Liver (tissue), 9 donors: ENCODE data around the gene DOCK1. TPM values are rescaled to one million over a fixed set of nuclear protein-coding genes. Genes with fewer than 3 reads are reported as not detected.

Experiments
- DNase-seq: peaks from one replicate; pipeline ENCODE4 v3.0.0-alpha.2; 2017; ENCODE audit warnings: low spot score
- H3K27ac ChIP-seq, 2 donors: one replicate each; pipeline ENCODE4 v1.7.0; 2013; ENCODE audit warnings: inconsistent platforms in 2 of 2, low read length in 2 of 2, control low read depth in 1 of 2, low read depth in 1 of 2, mild to moderate bottlenecking in 1 of 2
- H3K27me3 ChIP-seq, 4 donors: one replicate each; pipeline versions ENCODE4 v1.6.1 to v1.7.0; 2013; ENCODE audit warnings: low read length in 3 of 4, inconsistent platforms in 1 of 4, mild to moderate bottlenecking in 1 of 4, moderate library complexity in 1 of 4; ENCODE audit not compliant: control insufficient read depth in 4 of 4, insufficient read depth in 4 of 4
- H3K36me3 ChIP-seq, 4 donors: one replicate each; pipeline versions ENCODE4 v1.6.1 to v1.7.0; 2013; ENCODE audit warnings: low read length in 3 of 4, mild to moderate bottlenecking in 3 of 4, low read depth in 1 of 4, moderate library complexity in 1 of 4; ENCODE audit not compliant: control insufficient read depth in 4 of 4, insufficient read depth in 3 of 4
- H3K4me1 ChIP-seq, 4 donors: one replicate each; pipeline versions ENCODE4 v1.6.1 to v1.7.0; 2013; ENCODE audit warnings: low read length in 3 of 4, mild to moderate bottlenecking in 3 of 4, moderate library complexity in 1 of 4; ENCODE audit not compliant: control insufficient read depth in 4 of 4, insufficient read depth in 4 of 4
- H3K4me3 ChIP-seq, 3 donors: one replicate each; pipeline versions ENCODE4 v1.6.1 to v1.7.0; 2013; ENCODE audit warnings: low read length in 3 of 3, control low read depth in 1 of 3, low read depth in 1 of 3, mild to moderate bottlenecking in 1 of 3
- H3K9ac ChIP-seq, 2 donors: one replicate each; pipeline ENCODE4 v1.7.0; 2013; ENCODE audit warnings: low read length in 2 of 2, mild to moderate bottlenecking in 2 of 2, moderate library complexity in 2 of 2, control low read depth in 1 of 2, low read depth in 1 of 2
- H3K9me3 ChIP-seq, 4 donors: one replicate each; pipeline versions ENCODE4 v1.6.1 to v1.7.0; 2013; ENCODE audit warnings: low read length in 3 of 4; ENCODE audit not compliant: control insufficient read depth in 4 of 4
- ATF3 ChIP-seq: IDR thresholded peaks from 2 replicates; pipeline ENCODE4 v1.6.1; 2016; ENCODE audit warnings: antibody characterized with exemption
- CTCF ChIP-seq: fragments of 150-350 bp; IDR thresholded peaks from 2 replicates; pipeline ENCODE4 v1.5.1; 2017; ENCODE audit warnings: improper control_type of control experiment, low read depth, low read length; ENCODE audit not compliant: missing input control
- EGR1 ChIP-seq, 2 donors: IDR thresholded peaks; 2 replicates each; pipeline ENCODE4 v1.6.1; 2016 to 2018; ENCODE audit warnings: antibody characterized with exemption in 2 of 2, low read depth in 2 of 2
- FOXA1 ChIP-seq: IDR thresholded peaks from 2 replicates; pipeline ENCODE4 v1.6.1; 2016; ENCODE audit warnings: antibody characterized with exemption
- FOXA2 ChIP-seq: IDR thresholded peaks from 2 replicates; pipeline ENCODE4 v1.6.1; 2016; ENCODE audit warnings: antibody characterized with exemption
- HNF4A ChIP-seq, 2 donors: conservative IDR thresholded peaks; 2 replicates each; pipeline ENCODE4 v1.6.1; 2016; ENCODE audit warnings: antibody characterized with exemption in 2 of 2, mild to moderate bottlenecking in 2 of 2
- MAX ChIP-seq: IDR thresholded peaks from 2 replicates; pipeline ENCODE4 v1.6.1; 2016; ENCODE audit warnings: antibody characterized with exemption
- NR2F2 ChIP-seq: IDR thresholded peaks from 2 replicates; pipeline ENCODE4 v1.6.1; 2016; ENCODE audit warnings: antibody characterized with exemption
- RAD21 ChIP-seq, 2 donors: IDR thresholded peaks; 2 replicates each; pipeline ENCODE4 v1.6.1; 2016; ENCODE audit warnings: antibody characterized with exemption in 2 of 2, mild to moderate bottlenecking in 2 of 2
- RXRA ChIP-seq, 2 donors: IDR thresholded peaks; 2 replicates each; pipeline ENCODE4 v1.6.1; 2017 to 2018; ENCODE audit warnings: antibody characterized with exemption in 2 of 2, mild to moderate bottlenecking in 1 of 2
- YY1 ChIP-seq: IDR thresholded peaks from 2 replicates; pipeline ENCODE4 v1.6.1; 2016; ENCODE audit warnings: antibody characterized with exemption, mild to moderate bottlenecking
- ZBTB33 ChIP-seq: IDR thresholded peaks from 2 replicates; pipeline ENCODE4 v1.6.1; 2016; ENCODE audit warnings: antibody characterized with exemption
- WGBS: extraction: QIAGEN DNeasy Blood & Tissue Kit; methylation state at CpG from one replicate; pipeline ENCODE4 v1.1.7; 2013; 5-methylcytosine and 5-hydroxymethylcytosine counted together
- polyA plus RNA-seq, 2 donors: library from polyadenylated mRNA; stranded (reverse) in 1 of 2; unstranded in 1 of 2; fragments of 200-250 nt in 1 of 2; fragments of >200 nt in 1 of 2; fragmentation: Nextera tagmentation in 1 of 2; extraction: Ambion mirVana in 1 of 2; gene quantifications; one replicate each; pipeline versions ENCODE4 v1.2.1 to v1.2.3, GENCODE V29; 2013 to 2015
- total RNA-seq, 2 donors: library from RNA; depleted of rRNA; stranded (reverse); fragments of >200 nt; gene quantifications; one replicate each; pipeline ENCODE4 v1.2.3, GENCODE V29; 2014
- donor health status: healthy.
- donor health status: healthy.
- donor health status: healthy.
- donor health status: healthy.
- donor health status: healthy.

The DOCK1 gene
- total and polyA plus RNA-seq, 4 donors: 3.8 to 28.8 (median 9.1) TPM

- DNase-seq: no peak
- TF ChIP-seq YY1 (no peak), RXRA (IDR thresholded peaks at IDR 0.05) (peak; percentile 88 to 96)
- peaks cover 4 to 24% (median 15%) of the 10 kb centered on the region in 4 donors for H3K36me3 ChIP-seq
- no peak overlapping the region for H3K9ac ChIP-seq
- no peaks in the 10 kb centered on the region for H3K27me3 ChIP-seq
- no peak overlapping the region for H3K4me3 ChIP-seq
- H3K27ac ChIP-seq: no peak overlapping the region
- 96% methylated on average over 9 of the region's 9 CpGs for WGBS
- H3K9me3 ChIP-seq: no peaks in the 10 kb centered on the region
- H3K4me1 ChIP-seq: no peaks in the 10 kb centered on the region
These were observed 97.9 kb downstream of the DOCK1 start for GRCh38 chr10:127003032-127003685.

GRCh38 chr10:127006453-127006852 lies 101.2 kb downstream of the DOCK1 start:
- 97% methylated on average over 11 of the region's 11 CpGs for WGBS
- H3K9ac ChIP-seq: no peak overlapping the region
- no peaks in the 10 kb centered on the region for H3K4me1 ChIP-seq
- no peak for DNase-seq
- no peaks in the 10 kb centered on the region for H3K27me3 ChIP-seq
- no peak overlapping the region for H3K27ac ChIP-seq
- no peak for TF ChIP-seq CTCF
- TF ChIP-seq EGR1 (IDR thresholded peaks at IDR 0.05; ENCODE audit: low read depth in 2 of 2): no peak
- no peak for TF ChIP-seq RAD21 (IDR thresholded peaks at IDR 0.05)
- no peak for TF ChIP-seq RXRA (IDR thresholded peaks at IDR 0.05)
- no peak for TF ChIP-seq HNF4A (conservative IDR thresholded peaks at IDR 0.05)
- no peak for TF ChIP-seq FOXA1
- TF ChIP-seq ATF3: no peak
- no peaks in the 10 kb centered on the region for H3K9me3 ChIP-seq
- no peak overlapping the region for H3K4me3 ChIP-seq
- H3K36me3 ChIP-seq: peaks cover 0 to 7% (median 5%) of the 10 kb centered on the region in 4 donors

- peaks cover 0 to 7% (median 3%) of the 10 kb centered on the region in 4 donors for H3K36me3 ChIP-seq
- TF ChIP-seq MAX (no peak), RAD21 (IDR thresholded peaks at IDR 0.05) (no peak), FOXA2 (no peak), NR2F2 (no peak), ZBTB33 (no peak)
- H3K27ac ChIP-seq: no peak overlapping the region
- H3K27me3 ChIP-seq: no peaks in the 10 kb centered on the region
- no peak overlapping the region for H3K4me3 ChIP-seq
- no peaks in the 10 kb centered on the region for H3K9me3 ChIP-seq
- no peak overlapping the region for H3K9ac ChIP-seq
- WGBS: 86% methylated on average over 8 of the region's 8 CpGs
- no peak for DNase-seq
- peaks cover 0 to 3% (median 1%) of the 10 kb centered on the region in 4 donors for H3K4me1 ChIP-seq
These were observed 104.1 kb downstream of the DOCK1 start for GRCh38 chr10:127009366-127009765.
